ENCODE measurements around the gene ENTHD1. TPM values are rescaled to one million over a fixed set of nuclear protein-coding genes. Genes with fewer than 3 reads are reported as not detected.
A peak's percentile ranks its signal among the peaks of the same experiment; 100 is the strongest.

Gene ENTHD1
- total and polyA plus RNA-seq, 9 of the 15 experiments (the other 6 are each of a cell fraction or from before 2014, with no cell fraction given) = 0.13 to 0.98 (median 0.35) TPM

- TF ChIP-seq THAP7 (CRISPR knock-in tag; IDR thresholded peaks at IDR 0.05) (no peak), SETDB1 (IDR thresholded peaks at IDR 0.05; ENCODE audit: low read length) (no peak), HLTF (IDR thresholded peaks at IDR 0.05) (no peak), MCM5 (IDR thresholded peaks at IDR 0.05; ENCODE audit: low read depth) (no peak), CBFA2T3 (IDR thresholded peaks at IDR 0.05) (peak; percentile 86), EP300 (IDR thresholded peaks at IDR 0.05; ENCODE audit: low read length) (peak; percentile 65), ARID2 (IDR thresholded peaks at IDR 0.05) (no peak), HEY1 (CRISPR knock-in tag; IDR thresholded peaks at IDR 0.05; ENCODE audit: borderline replicate concordance) (no peak), MCM2 (IDR thresholded peaks at IDR 0.05; ENCODE audit: low read depth) (no peak), TEAD4 (IDR thresholded peaks at IDR 0.05; ENCODE audit: low read length) (peak; percentile 81), TEAD4 (CRISPR knock-in tag; IDR thresholded peaks at IDR 0.05; ENCODE audit: borderline replicate concordance) (no peak), KLF16 (IDR thresholded peaks at IDR 0.05) (peak; percentile 70; the same call in 1 of the 2 replicates), ZBTB1 (CRISPR knock-in tag; IDR thresholded peaks at IDR 0.05; ENCODE audit: borderline replicate concordance, low read depth) (no peak), SMARCA5 (IDR thresholded peaks at IDR 0.05) (no peak), SRSF9 (IDR thresholded peaks at IDR 0.05; ENCODE audit: borderline replicate concordance, low read depth, low read length) (no peak), FOXM1 (IDR thresholded peaks at IDR 0.05; ENCODE audit: low read depth) (peak; percentile 52; the same call in 1 of the 2 replicates), FOXM1 (CRISPR knock-in tag; IDR thresholded peaks at IDR 0.05; ENCODE audit: low read depth) (no peak), FOXK2 (conservative IDR thresholded peaks at IDR 0.05 in 1 of 2, IDR thresholded peaks at IDR 0.05 in 1 of 2; ENCODE audit: low read depth in 2 of 2) (no peak), CTBP1 (IDR thresholded peaks at IDR 0.05; ENCODE audit: borderline replicate concordance) (peak; percentile 27; the same call in 1 of the 2 replicates), KDM1A (IDR thresholded peaks at IDR 0.05) (peak; percentile 32 to 63; a peak in 3 of 4 replicates), ZNF589 (CRISPR knock-in tag; IDR thresholded peaks at IDR 0.05; ENCODE audit: low read depth) (0 out of 2 replicates have a peak, but pooled peaks have one; percentile 47), PML (IDR thresholded peaks at IDR 0.05; ENCODE audit: low read length) (peak; percentile 64; the same call in 1 of the 2 replicates), ESRRA (IDR thresholded peaks at IDR 0.05; ENCODE audit: borderline replicate concordance, low read depth) (peak; percentile 82), PKNOX1 (IDR thresholded peaks at IDR 0.05) (0 out of 2 replicates have a peak, but pooled peaks have one; percentile 5), NR3C1 (CRISPR knock-in tag; IDR thresholded peaks at IDR 0.05) (no peak), MYC (IDR thresholded peaks at IDR 0.05; ENCODE audit: low read depth, low read length) (peak; percentile 40; the same call in 1 of the 2 replicates), MYC (CRISPR knock-in tag; IDR thresholded peaks at IDR 0.05; ENCODE audit: borderline replicate concordance, low read depth) (no peak), CREB3 (tag; conservative IDR thresholded peaks at IDR 0.05; ENCODE audit: low read depth) (no peak), ZNF583 (CRISPR knock-in tag; IDR thresholded peaks at IDR 0.05) (no peak), SIX5 (IDR thresholded peaks at IDR 0.05; ENCODE audit: borderline replicate concordance in 1 of 2, insufficient read depth in 1 of 2, low read depth in 1 of 2, low read length in 2 of 2) (no peak), LEF1 (IDR thresholded peaks at IDR 0.05) (peak; percentile 40; the same call in 1 of the 2 replicates)
Measured at GRCh38 chr22:39800790-39801520, 92.6 kb downstream of the ENTHD1 start (continued).

Data from K562 (cell line).